Stimulated activated CD8-positive, alpha-beta memory T cell treated with anti-CD3 and anti-CD28 coated beads, Interleukin-15, amount 100 ng/mL, for 4 hours (primary cell): ENCODE measurements around the gene ITSN2.

ENCODE experiments used
- DNase-seq, 2 donors: peaks; one replicate each; pipeline ENCODE4 v3.0.0-alpha.2; 2020; ENCODE audit warnings: low read depth in 2 of 2

ITSN2 gene

DNA sequence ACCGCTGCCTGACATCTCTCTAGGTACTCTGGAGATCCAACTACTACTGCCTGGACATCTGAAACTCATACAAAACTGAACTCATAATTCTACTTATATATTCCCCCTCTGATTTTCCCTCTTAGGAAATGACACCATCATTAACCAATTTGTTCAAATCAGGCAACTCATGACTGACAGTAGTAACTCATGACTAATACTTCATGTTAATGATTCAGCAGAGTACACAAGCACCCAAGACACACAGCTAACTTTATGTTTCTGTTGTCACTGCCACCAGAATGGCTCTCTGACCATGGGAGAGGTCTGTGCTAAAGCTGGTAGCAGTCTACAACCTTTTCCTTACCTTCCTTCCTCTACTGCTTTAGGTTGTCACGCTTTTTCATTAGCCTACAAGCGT lies 91.1 kb downstream of the ITSN2 start:
- DNase-seq: no peak

DNA sequence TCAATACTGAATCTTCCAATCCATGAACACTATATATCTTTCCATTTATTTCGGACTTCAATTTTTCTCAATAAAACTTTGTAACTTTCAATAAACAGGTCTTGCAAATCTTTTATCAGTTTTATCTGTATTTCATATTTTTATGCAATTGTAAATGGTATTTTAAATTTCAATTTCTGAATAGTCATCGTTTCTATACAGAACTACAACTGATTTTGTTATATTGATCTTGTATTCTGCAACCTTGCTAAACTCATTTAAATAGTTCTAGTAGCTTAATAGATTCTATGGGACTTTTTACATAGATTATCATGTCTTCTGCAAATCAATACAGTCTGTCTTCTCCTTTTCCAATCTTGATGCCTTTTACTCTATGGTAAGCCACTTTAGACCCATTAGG lies 95.1 kb downstream of the ITSN2 start:
- DNase-seq: no peak

DNA sequence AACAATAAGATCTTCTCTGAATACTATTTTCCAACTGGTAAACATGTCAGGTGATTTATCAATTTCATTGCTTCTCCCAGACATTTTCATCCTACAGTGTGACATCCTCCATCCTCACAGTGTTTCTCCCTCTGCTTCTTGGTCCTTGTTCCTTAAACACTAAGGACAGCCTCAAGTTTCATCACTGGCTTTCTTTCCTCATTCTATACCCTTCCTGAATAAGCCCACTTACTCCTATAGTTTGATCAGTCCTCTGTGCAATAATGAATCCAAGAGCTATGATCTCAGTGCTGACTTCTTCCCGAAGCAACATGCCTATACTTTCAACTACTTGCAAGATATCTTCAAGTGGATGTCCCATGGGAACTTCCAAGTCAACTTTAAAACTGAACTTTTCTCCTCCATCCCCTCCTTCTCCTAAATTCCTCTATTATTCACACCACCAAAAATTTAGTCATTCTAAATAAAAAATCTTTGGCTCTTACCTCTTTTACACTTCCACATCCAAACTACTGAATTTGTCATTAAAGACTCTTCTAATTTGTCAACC lies 97.8 kb downstream of the ITSN2 start:
- DNase-seq: no peak

GRCh38 chr2:24261441-24261840 lies 98.9 kb downstream of the ITSN2 start:
- no peak for DNase-seq

DNA sequence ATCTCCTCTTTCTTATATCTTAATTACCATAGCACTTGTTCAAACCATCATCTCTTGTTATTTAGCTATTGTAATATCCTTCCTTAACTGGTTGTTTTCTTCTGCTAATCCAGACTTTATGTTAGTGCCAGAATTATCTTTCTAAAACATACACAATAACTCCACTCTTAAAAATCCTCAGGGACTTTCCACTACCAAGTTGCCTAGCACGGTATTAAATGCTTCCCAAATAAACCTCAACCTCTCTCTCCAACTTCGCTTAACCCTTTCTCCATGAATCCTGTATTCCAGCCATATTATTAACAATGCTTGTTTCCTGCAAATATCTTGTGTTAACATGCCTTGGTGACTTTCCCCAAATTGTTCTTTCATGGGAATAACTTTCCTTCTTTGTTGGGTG lies 101.0 kb downstream of the ITSN2 start:
- DNase-seq: no peak

GRCh38 chr2:24258718-24259117 lies 101.6 kb downstream of the ITSN2 start:
- no peak for DNase-seq

GRCh38 chr2:24253303-24253919 lies 106.9 kb downstream of the ITSN2 start:
- DNase-seq: no peak

GRCh38 chr2:24247592-24247991 lies 112.7 kb downstream of the ITSN2 start:
- DNase-seq: no peak

GRCh38 chr2:24247164-24247563 lies 113.2 kb downstream of the ITSN2 start:
- no peak for DNase-seq

- no peak for DNase-seq
Observed at GRCh38 chr2:24245986-24246776, 114.2 kb downstream of the ITSN2 start.

- DNase-seq: no peak
Observed at GRCh38 chr2:24241528-24241927, 118.8 kb downstream of the ITSN2 start.

- no peak for DNase-seq
Observed at GRCh38 chr2:24239553-24239952, 120.8 kb downstream of the ITSN2 start.

- DNase-seq: no peak
Observed at GRCh38 chr2:24238158-24238557, 122.2 kb downstream of the ITSN2 start.

- DNase-seq: no peak
Observed at GRCh38 chr2:24237313-24237712, 123.0 kb downstream of the ITSN2 start.

GRCh38 chr2:24233321-24233720 lies 127.0 kb downstream of the ITSN2 start:
- DNase-seq: no peak

DNA sequence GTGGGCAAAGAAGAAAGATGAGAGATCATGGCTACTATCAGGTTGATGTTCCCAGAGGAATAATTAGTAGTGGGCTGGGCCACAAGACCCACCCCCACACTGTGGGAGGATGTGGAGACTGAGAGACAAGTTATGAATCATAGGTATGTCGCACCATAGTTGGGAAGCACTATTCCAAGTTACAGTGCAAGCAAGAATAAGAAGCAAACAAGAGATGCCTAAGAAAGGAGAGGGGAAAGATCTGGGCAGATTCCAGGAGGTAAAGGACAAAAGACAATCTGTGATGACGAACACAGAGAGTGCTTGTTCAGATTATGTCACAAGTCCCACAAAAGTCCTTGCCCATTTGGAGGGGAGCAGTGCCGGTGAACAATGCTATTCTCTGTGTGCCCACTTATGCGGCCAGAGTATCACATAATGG lies 128.9 kb downstream of the ITSN2 start:
- DNase-seq: no peak

- DNase-seq: no peak
Observed at GRCh38 chr2:24228470-24228869, 131.9 kb downstream of the ITSN2 start.

GRCh38 chr2:24225499-24226242 lies 134.7 kb downstream of the ITSN2 start:
- DNase-seq: no peak

DNA sequence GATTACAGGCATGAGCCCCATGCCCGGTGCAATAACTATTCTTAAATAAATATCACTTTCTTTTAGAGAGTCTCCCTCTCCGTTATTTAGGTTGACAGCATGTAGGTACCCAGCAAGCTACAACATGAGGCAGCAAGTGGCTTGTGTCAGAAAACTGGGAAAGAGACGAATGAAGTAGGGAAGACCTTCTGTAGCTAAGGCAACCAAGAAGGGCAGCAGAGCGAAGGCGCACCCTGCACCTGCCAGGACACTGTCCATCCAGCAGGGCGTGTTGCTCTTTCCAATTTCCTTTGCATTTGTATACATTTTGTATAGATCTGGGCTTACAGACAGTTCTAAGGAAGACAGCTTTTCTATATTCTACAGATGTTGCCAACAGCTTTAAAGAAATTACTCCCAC lies 137.4 kb downstream of the ITSN2 start:
- DNase-seq: no peak

DNA sequence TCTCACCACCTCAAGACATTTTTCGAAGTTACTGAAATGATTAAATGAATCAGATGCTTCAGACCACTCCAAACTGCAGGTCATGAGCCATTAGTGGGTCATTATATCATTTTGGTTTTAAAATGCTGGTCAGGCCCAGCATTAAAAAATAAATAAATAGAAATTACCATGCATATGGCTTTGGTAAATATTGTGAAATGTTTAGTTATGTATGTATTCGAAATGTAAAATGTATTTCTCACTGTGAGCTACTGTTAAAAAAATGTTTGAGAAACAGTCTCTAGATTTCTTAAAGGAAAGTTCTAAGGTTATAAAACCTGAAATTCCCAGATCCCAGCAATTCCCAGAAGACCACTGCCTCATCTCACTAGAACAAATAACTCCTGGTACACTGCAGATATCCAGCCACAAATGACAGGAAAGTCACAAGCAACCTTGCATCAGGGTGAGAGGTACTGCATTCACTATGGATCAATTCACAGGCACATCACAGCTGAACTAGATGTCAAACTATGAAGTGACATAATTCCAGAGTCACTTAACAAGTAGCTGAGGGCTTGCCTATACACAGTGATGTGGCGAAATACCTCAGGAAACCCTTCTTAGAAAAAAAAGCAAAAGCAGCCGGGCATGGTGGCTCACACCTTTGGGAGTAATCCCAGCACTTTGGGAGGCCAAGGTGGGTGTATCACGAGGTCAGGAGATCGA lies 138.8 kb downstream of the ITSN2 start:
- no peak for DNase-seq

DNA sequence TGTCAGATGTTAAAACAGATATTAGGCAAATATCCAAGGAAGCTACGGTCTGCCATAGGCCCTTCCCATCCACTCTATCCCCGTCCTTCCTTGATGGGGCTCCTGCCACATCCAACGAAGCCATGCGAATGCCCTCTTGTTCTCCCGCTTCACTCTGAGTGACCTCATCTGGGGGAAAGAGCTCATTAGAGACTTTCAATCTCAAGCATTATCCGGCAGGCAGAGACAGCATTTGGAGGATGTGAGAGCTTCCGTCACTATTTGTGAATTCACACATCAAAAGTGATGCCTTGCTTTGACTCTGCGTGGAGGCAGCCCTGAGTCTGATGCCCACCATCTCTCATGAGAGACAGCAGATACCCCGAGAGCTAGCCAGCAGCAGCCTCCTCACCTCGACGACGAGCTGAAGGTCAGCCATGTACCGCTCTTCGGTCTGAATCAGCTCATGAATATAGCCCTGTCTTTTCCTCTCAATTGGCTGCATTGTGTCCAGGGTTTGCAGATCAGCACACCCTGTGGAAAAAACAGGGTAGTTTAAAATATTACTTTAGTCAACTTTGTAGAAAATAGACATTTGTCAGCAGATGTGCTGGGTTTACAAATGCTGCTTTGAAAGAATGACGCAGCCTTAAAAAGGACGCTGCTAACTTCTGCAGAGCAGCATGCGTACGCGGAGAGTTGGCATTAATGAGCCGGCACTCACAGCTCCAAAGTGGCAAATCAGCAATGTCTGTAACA lies 139.6 kb downstream of the ITSN2 start:
- no peak for DNase-seq
